SKM-1 (cell line): Measurements from ENCODE around the gene RMND5A.
A peak's percentile ranks its signal among the peaks of the same experiment; 100 is the strongest.

ENCODE experiments used
- DNase-seq: peaks from one replicate; lab custom pipeline; 2025; ENCODE audit not compliant: unreplicated experiment; lab: John Stamatoyannopoulos, UW

The RMND5A gene

GRCh38 chr2:86790134-86790675, 70.1 kb downstream of the RMND5A start:
- DNase-seq, result no peak

GRCh38 chr2:86790676-86791572, 70.8 kb downstream of the RMND5A start, which contains the start of gene CD8A:
TSS of gene CD8A (minus strand) at chr2:86790913. CDS start at chr2:86790825, 88 bp downstream.
- no peak for DNase-seq

GRCh38 chr2:86791573-86791972, 71.5 kb downstream of the RMND5A start:
- no peak for DNase-seq

DNA sequence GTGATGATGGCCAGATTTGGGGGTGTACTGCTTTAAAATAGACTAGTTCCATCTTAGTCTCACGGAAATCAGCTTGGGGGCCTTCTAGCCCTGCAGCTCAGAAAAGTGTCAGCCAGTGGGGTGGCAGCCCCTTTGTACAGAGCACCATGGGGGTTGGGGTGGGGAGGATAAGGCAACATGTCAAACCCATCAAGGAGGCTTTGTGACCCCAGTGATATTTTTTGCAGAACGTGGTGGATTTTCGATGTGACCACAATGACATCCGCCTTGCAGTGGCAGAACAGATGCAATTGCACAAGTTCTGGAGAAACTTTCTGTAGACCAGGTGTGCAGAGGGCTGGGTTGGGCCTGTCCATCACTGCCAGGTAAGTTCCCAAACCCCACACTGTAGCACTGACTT, 73.7 kb downstream of the RMND5A start:
- no peak for DNase-seq

- DNase-seq, result no peak
Observed at GRCh38 chr2:86794861-86795260, 74.8 kb downstream of the RMND5A start.

- no peak for DNase-seq
Observed at GRCh38 chr2:86800856-86801567, 80.9 kb downstream of the RMND5A start.

DNA sequence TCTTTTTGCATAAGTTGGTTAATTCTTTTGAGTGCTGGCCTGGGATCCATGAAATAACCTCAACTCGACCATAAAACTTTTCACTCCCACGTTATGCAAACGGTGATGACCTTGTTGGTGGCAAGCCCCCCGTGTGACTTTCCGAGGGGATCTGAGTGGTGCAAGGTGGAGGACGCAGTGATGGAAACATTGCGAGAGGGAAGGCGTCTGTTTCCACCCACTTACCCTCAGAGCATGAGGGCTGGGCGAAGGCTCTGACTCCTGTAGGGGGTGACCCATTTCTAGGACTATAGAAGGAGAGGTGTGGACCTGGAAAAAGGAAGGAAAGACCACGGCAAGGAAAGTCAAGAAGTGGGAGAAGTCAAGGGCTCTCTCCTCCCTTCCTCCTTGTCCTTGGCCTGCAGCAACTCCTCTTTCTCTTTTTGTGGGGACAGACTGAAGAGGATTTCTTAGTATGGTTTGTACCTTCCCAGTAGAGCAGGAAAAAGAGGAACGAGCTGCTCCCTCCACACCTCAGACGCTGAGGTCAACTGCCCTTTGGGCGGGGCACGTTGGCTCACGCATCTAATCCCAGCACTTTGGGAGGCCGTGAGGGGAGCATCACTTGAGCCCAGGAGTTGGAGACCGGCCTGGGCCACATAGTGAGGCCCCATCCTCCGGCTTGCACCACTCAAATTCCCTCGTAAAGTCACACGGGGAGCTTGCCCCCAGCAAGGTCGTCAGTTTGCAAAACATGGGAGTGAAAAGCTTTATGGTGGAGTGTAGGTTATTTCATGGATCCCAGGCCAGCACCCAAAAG, 86.2 kb downstream of the RMND5A start:
- no peak for DNase-seq

GRCh38 chr2:86807133-86807467, 87.0 kb downstream of the RMND5A start:
- DNase-seq, result no peak

- DNase-seq, result no peak
Observed at GRCh38 chr2:86807468-86808275, 87.6 kb downstream of the RMND5A start.

- DNase-seq, result peak; percentile 93
Observed at GRCh38 chr2:86808315-86809161, 88.4 kb downstream of the RMND5A start.

GRCh38 chr2:86809481-86810121, 89.5 kb downstream of the RMND5A start:
- no peak for DNase-seq

DNA sequence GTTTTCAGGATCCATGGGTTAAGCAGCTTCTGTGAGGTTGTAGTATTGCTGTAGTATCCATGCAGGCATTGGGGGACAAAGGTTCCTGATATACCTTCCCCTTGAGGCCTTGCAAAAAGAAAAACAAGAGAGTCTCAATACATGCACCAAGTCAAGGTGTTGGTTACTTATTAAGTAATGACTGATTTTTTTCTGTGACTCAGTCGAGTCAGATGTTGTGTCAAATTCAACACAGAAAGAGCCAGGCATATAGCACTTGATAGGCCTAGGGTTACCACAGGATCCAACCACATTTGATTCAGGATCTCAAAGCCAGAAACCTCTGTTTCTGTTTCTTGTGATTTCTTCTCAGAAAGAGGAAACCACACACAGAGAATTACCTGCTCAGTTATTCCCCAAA, 95.5 kb downstream of the RMND5A start:
- DNase-seq, result no peak

- DNase-seq, result no peak
Observed at GRCh38 chr2:86818114-86818801, 98.2 kb downstream of the RMND5A start.

- DNase-seq, result no peak
Observed at GRCh38 chr2:86818957-86819356, 98.9 kb downstream of the RMND5A start.

GRCh38 chr2:86821306-86821705, 101.2 kb downstream of the RMND5A start:
- no peak for DNase-seq

DNA sequence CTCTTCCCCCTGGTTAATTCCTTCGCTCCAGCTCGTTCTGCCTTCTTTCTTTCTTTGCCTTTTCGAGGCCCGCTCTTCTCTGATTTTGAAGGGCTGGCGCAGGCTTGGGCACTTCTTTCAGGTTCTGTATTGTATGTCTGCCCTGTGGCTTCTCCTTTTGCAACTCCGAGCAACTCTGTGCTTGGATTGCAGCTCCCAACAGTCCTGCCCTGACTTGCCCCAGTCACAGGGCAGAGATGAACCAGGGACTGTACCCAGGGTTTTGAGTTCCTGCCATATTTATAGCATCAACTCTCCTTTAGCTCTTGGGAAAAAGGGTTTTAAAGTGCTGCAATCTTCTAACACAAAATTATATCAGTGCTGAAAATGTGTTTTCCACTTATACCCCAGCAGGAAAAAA, 101.8 kb downstream of the RMND5A start:
- DNase-seq, result no peak

GRCh38 chr2:86822668-86823345, 102.7 kb downstream of the RMND5A start:
- DNase-seq, result no peak
